Iris pigment epithelial cell (primary cell): Measurements from ENCODE around the gene PTX4.
A peak's percentile ranks its signal among the peaks of the same experiment; 100 is the strongest.
"Not testable (repeated sequence)": the region's sequence is repeated elsewhere in the genome, so short reads cannot be mapped to it uniquely, and the experiment has no call there.

Experiments
- DNase-seq: peaks from one replicate; pipeline ENCODE4 v3.0.0-alpha.2; 2011; ENCODE audit warnings: low read depth

Gene PTX4

GRCh38 chr16:1481906-1482835 is 6.6 kb downstream of the PTX4 start:
- DNase-seq = peak; percentile 18

GRCh38 chr16:1478937-1479336 is 9.8 kb downstream of the PTX4 start:
- DNase-seq = not testable (repeated sequence)

GRCh38 chr16:1477033-1477432 is 11.7 kb downstream of the PTX4 start:
- DNase-seq = no peak

- no peak for DNase-seq
Observed at GRCh38 chr16:1475552-1476114, 13.1 kb downstream of the PTX4 start.

- DNase-seq = peak; percentile 86
Observed at GRCh38 chr16:1474796-1475551, 13.8 kb downstream of the PTX4 start, which contains the start of gene CLCN7. TSS of gene CLCN7 (minus strand) at chr16:1475028. CDS start at chr16:1474974, 54 bp downstream.

- peak; percentile 9 for DNase-seq
Observed at GRCh38 chr16:1474082-1474795, 14.5 kb downstream of the PTX4 start.

- DNase-seq = no peak
Observed at GRCh38 chr16:1472974-1473373, 15.8 kb downstream of the PTX4 start.

GRCh38 chr16:1471569-1472194 is 17.1 kb downstream of the PTX4 start:
- no peak for DNase-seq

- peak; percentile 76 for DNase-seq
Observed at GRCh38 chr16:1470481-1471251, 18.1 kb downstream of the PTX4 start.

- DNase-seq = peak; percentile 22
Observed at GRCh38 chr16:1469693-1470201, 19.0 kb downstream of the PTX4 start.

GRCh38 chr16:1469141-1469540 is 19.6 kb downstream of the PTX4 start:
- not testable (repeated sequence) for DNase-seq

- DNase-seq = no peak
Observed at GRCh38 chr16:1468426-1468810, 20.3 kb downstream of the PTX4 start.

GRCh38 chr16:1466968-1467521 is 21.7 kb downstream of the PTX4 start:
- DNase-seq = peak; percentile 9

GRCh38 chr16:1466054-1466453 is 22.7 kb downstream of the PTX4 start:
- no peak for DNase-seq

GRCh38 chr16:1465567-1465915 is 23.2 kb downstream of the PTX4 start:
- no peak for DNase-seq

GRCh38 chr16:1464894-1465566 is 23.7 kb downstream of the PTX4 start:
- DNase-seq = no peak

GRCh38 chr16:1464196-1464893 is 24.4 kb downstream of the PTX4 start:
- no peak for DNase-seq

GRCh38 chr16:1461146-1461545 is 27.6 kb downstream of the PTX4 start:
- no peak for DNase-seq

GRCh38 chr16:1460602-1461138 is 28.1 kb downstream of the PTX4 start:
- DNase-seq = no peak
